NB4 (cell line): ENCODE measurements around the gene ZZZ3.
A peak's percentile ranks its signal among the peaks of the same experiment; 100 is the strongest.

Experiments
- DNase-seq: peaks from one replicate; pipeline ENCODE4 v3.0.0; 2010; ENCODE audit warnings: low read depth
- H3K4me3 ChIP-seq: one replicate; pipeline ENCODE4 v1.5.1; 2011; ENCODE audit warnings: mild to moderate bottlenecking, low read depth, low read length, moderate library complexity
- MYC ChIP-seq: IDR thresholded peaks from 2 replicates; pipeline ENCODE4 v1.6.1; 2011; ENCODE audit warnings: low read depth, low read length
- POLR2A ChIP-seq: IDR thresholded peaks from 2 replicates; pipeline ENCODE4 v1.6.1; 2011; ENCODE audit warnings: mild to moderate bottlenecking; ENCODE audit not compliant: insufficient read length; ENCODE audit errors: extremely low read depth
- TF ChIP-seq, protein P1 (sequence below): IDR thresholded peaks from one replicate; pipeline ENCODE4 v1.5.1; 2012; ENCODE audit warnings: low read depth, low read length
- TF ChIP-seq, protein P2 (sequence below): IDR thresholded peaks from 2 replicates; pipeline ENCODE4 v1.6.1; 2011; ENCODE audit warnings: low read depth, low read length

ZZZ3 gene

DNA sequence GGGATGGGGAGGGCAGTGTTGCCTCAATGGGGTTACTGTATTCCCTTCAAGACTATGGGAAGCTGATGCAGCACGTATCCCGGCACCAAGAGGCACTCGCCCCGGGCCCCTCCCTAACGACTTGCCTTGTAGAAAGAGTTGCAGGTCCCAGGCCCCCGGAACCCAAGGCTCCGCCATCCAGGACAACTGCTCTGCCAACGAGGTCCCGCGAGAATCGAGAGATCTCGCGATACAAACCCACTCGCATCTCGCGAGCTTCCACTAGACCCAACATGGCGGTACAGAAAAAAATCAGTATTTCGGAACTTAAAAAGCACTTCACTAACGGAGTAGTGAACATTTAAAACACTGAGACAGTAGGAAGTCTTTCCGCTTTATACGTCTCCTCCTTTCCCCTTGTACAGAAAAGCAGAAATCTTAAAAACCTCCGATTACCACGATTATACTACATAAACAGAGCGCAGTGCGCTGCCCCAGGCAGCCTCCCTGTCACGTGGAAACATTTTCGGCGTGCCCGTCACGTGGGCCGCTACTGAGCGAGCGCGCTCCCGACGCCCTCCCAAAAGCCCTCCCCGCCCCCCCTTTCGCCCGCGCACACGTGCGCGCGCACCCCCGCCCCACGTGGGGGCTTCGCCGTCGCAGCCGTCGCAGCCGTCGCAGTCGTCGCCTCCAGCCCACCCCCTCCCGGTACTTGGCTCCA, at the start of gene ZZZ3:
ZZZ3 (minus strand) TSS at position 199 of the 700 bp plus-strand sequence. CDS start 49,304 bp downstream, outside the sequence.
- DNase-seq = peak; percentile 93
- H3K4me3 ChIP-seq = peak within 1 kb of the TSS; percentile 98
- TF ChIP-seq POLR2A (peak; percentile 78), MYC (peak; percentile 98)
- TF ChIP-seq, protein P1, sequence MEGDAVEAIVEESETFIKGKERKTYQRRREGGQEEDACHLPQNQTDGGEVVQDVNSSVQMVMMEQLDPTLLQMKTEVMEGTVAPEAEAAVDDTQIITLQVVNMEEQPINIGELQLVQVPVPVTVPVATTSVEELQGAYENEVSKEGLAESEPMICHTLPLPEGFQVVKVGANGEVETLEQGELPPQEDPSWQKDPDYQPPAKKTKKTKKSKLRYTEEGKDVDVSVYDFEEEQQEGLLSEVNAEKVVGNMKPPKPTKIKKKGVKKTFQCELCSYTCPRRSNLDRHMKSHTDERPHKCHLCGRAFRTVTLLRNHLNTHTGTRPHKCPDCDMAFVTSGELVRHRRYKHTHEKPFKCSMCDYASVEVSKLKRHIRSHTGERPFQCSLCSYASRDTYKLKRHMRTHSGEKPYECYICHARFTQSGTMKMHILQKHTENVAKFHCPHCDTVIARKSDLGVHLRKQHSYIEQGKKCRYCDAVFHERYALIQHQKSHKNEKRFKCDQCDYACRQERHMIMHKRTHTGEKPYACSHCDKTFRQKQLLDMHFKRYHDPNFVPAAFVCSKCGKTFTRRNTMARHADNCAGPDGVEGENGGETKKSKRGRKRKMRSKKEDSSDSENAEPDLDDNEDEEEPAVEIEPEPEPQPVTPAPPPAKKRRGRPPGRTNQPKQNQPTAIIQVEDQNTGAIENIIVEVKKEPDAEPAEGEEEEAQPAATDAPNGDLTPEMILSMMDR = no peak
- TF ChIP-seq, protein P2, sequence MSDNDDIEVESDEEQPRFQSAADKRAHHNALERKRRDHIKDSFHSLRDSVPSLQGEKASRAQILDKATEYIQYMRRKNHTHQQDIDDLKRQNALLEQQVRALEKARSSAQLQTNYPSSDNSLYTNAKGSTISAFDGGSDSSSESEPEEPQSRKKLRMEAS = peak; percentile 97

DNA sequence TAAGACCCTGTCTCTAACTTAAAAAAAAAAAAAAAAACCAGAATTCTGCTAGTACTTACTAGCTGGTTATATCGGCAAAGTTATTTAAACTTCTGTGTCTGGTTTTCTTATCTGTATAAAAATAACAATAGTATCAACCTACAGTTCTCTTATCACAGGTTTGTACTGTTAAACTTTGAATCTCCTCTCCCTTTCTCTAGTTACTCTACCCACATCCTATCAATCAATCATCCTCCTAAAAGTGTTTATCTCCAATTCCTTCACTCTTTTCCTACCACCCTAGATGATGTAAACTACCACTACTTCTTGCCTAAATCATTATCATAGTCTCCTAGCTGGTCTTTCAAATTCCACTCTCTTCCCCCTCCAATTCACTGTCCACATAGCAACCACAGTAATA, 49.6 kb upstream of the ZZZ3 start:
- DNase-seq = no peak
- TF ChIP-seq POLR2A (no peak), MYC (no peak)
- TF ChIP-seq, protein P1 = no peak
- TF ChIP-seq, protein P2 = no peak
- H3K4me3 ChIP-seq = no peak overlapping the region

DNA sequence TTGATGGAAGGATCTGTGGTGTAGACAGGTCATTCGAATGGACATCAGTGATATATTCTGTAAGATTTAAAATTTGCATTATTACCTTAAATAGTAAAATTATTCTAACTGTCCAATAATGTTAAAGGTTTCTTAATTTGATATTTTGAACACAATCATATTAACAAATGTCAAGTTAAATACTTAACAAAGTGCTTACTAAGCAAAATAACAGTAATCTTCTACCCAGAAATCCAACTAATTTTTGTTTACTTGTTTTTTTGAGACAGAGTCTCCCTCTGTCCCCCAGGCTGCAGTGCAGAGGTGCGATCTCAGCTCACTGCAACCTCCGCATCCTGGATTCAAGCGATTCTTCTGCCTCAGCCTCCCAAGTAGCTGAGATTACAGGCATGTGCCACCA, 43.2 kb upstream of the ZZZ3 start:
- DNase-seq = no peak
- TF ChIP-seq, protein P2 = no peak
- no peak for TF ChIP-seq MYC
- TF ChIP-seq, protein P1 = no peak
- TF ChIP-seq POLR2A = no peak
- H3K4me3 ChIP-seq = no peak overlapping the region

DNA sequence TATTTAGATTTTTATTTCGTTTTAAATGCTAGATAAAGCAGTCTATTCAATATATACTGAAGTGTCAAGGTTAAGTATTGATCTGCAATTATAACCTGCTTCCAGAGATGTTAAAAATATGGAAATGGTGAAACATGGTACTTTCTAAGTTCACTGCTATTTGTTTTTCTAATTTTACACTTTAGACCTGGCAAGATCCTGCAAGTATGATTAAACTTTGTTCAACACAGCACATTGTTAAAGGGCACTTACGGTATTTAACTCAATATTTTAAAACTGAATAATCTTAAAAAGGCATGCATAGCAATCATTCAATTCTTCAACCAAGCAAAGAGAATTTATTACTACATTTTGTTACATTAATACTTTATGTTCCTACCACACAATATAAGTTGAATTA, 35.7 kb upstream of the ZZZ3 start:
- no peak overlapping the region for H3K4me3 ChIP-seq
- no peak for DNase-seq
- TF ChIP-seq, protein P1 = no peak
- TF ChIP-seq POLR2A (no peak), MYC (no peak)
- TF ChIP-seq, protein P2 = no peak

DNA sequence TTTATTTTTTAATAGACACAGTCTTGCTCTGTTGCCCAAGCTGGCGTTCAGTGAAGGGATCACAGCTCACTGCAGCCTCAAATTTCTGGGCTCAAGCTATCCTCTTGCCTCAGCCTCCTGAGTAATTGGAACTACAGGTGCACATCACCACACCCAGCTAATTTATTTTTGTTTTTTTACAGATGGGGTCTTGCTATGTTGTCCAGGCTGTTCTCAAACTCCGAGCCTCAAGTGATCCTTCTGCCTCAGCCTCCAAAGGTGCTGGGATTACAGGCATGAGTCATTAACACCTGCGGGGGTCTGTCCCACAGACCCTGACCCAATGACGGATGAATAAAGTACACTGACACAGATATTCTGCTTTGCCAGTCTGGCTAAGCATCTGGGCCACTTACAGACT, 33.6 kb upstream of the ZZZ3 start:
- H3K4me3 ChIP-seq = no peak overlapping the region
- no peak for TF ChIP-seq MYC
- TF ChIP-seq, protein P2 = no peak
- TF ChIP-seq, protein P1 = no peak
- no peak for TF ChIP-seq POLR2A

DNA sequence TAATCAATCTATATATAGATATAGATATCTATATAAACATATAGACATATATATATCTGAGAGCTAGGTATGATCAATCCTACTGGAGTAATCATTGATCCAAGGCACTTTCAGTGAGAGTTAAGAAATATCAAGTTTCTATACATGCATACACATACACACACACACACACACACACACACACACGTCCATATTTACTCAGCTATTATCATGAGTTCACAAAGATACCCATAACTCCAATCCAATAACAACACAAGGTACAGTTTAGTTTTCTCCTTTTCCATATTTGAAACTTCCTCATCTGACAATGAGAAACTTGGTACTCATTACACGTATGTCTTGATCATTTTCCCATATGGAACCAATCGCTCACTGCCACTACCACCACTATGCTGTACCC, 27.3 kb upstream of the ZZZ3 start:
- no peak for TF ChIP-seq POLR2A
- TF ChIP-seq, protein P1 = no peak
- TF ChIP-seq MYC = no peak
- TF ChIP-seq, protein P2 = no peak
- no peak overlapping the region for H3K4me3 ChIP-seq
- no peak for DNase-seq

More for the DNA sequence above, 33.6 kb upstream of the ZZZ3 start:
- no peak for DNase-seq
